ENCODE results near the gene NCOA1.

The NCOA1 gene

DNA sequence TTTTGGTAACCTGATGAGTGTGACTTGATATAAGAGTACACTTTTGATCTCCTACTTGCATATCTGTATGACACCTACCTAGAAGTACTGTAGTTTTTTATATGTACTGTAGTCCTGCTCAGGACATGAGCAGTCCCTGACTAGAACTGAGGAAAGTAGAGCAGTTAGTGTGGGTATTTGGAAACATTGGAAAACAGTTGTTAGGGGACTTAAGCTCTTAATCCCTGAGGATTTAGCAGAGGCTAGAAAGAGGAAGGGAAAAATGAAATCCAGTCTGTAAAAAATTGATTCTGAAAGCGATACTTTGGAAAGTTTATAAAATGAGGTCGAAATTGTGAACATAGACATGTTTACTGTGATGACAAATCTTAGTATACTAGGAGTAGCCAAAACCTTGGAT lies 125.6 kb downstream of the NCOA1 start:
- H3K4me3 ChIP-seq (ENCODE audit: low read depth, low read length): no peak overlapping the region
- DNase-seq (ENCODE audit: low read depth): no peak
- TF ChIP-seq, protein P1, sequence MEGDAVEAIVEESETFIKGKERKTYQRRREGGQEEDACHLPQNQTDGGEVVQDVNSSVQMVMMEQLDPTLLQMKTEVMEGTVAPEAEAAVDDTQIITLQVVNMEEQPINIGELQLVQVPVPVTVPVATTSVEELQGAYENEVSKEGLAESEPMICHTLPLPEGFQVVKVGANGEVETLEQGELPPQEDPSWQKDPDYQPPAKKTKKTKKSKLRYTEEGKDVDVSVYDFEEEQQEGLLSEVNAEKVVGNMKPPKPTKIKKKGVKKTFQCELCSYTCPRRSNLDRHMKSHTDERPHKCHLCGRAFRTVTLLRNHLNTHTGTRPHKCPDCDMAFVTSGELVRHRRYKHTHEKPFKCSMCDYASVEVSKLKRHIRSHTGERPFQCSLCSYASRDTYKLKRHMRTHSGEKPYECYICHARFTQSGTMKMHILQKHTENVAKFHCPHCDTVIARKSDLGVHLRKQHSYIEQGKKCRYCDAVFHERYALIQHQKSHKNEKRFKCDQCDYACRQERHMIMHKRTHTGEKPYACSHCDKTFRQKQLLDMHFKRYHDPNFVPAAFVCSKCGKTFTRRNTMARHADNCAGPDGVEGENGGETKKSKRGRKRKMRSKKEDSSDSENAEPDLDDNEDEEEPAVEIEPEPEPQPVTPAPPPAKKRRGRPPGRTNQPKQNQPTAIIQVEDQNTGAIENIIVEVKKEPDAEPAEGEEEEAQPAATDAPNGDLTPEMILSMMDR (conservative IDR thresholded peaks at IDR 0.05; ENCODE audit: low read depth, low read length): no peak

DNA sequence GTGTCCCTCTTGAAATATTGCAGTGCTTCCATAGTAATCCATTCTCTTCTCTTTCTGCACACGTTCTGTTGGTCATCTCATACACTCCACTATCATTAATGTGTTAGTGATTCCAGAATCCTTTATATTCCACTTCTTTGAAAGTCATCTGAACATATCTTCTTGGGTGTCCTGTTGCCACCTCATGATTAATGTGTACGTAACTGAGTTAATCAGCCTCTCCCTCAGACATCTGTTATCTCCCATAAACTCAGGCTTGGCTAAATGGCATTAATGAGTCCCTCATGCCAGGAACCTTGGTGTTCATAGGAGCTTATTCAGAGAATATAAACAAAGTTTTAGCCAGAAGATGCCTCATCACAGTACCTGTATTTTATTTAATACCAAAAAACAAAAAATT lies 126.4 kb downstream of the NCOA1 start:
- H3K4me3 ChIP-seq (ENCODE audit: low read depth, low read length): no peak overlapping the region
- no peak for DNase-seq (ENCODE audit: low read depth)
- TF ChIP-seq, protein P1 (conservative IDR thresholded peaks at IDR 0.05; ENCODE audit: low read depth, low read length): no peak

DNA sequence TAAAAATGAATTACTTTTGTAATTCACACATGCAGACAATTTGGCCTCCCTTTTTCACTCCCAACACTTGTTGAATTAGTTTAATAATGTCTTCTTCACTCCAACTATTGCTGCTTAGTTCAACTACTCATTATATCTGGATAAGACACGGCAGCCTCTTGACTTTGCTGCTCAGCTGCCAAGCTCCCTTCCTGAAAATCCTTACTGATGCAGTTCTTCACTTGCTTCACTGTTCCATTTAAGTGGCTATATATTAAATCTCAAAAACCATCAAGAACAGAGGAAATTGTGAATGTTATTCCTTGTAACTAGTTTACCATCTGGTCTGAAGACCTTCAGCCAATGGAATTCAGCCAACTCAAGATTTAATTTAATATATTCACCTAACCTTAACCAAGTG lies 127.1 kb downstream of the NCOA1 start:
- H3K4me3 ChIP-seq (ENCODE audit: low read depth, low read length): no peak overlapping the region
- DNase-seq (ENCODE audit: low read depth): no peak
- TF ChIP-seq, protein P1 (conservative IDR thresholded peaks at IDR 0.05; ENCODE audit: low read depth, low read length): no peak

DNA sequence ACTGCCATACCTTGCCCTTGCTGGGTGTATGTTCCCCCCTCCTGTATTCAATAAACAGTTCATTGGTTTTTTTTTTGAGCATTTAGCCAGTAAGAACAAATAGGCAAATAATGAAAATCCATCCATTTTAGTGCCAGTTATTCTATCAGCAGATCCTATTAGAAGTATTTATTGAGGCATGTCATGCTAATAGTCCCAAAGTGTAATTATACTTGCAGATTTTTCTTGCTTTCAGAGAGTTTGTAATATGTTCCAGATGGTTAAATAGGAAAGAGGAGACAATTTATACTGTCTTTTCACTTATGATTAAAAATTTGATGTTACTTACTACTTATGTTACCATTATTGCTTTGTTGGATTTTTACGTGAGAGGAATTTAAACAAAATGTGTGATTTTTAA lies 127.6 kb downstream of the NCOA1 start:
- TF ChIP-seq, protein P1 (conservative IDR thresholded peaks at IDR 0.05; ENCODE audit: low read depth, low read length): no peak
- H3K4me3 ChIP-seq (ENCODE audit: low read depth, low read length): no peak overlapping the region
- DNase-seq (ENCODE audit: low read depth): no peak

DNA sequence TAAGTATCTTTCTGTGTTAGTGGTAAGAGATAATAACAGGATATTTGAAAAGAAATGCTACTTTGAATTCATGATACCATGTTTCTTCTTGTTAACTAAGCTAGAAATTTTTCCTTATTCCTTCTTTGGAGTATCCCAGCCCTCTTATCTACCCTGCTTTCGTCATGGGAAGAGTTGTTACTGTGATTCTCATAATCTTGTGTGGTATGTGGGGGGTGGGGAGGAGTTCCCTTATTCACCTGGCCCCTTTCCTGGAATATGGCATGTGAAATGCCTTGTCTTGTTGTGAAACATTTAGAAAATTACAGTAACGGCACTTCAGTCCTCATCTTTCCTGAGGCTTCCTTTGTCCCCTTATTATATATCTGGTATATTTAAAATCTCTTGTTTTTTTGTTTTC lies 129.9 kb downstream of the NCOA1 start:
- no peak for DNase-seq (ENCODE audit: low read depth)
- no peak overlapping the region for H3K4me3 ChIP-seq (ENCODE audit: low read depth, low read length)
- TF ChIP-seq, protein P1 (conservative IDR thresholded peaks at IDR 0.05; ENCODE audit: low read depth, low read length): no peak

DNA sequence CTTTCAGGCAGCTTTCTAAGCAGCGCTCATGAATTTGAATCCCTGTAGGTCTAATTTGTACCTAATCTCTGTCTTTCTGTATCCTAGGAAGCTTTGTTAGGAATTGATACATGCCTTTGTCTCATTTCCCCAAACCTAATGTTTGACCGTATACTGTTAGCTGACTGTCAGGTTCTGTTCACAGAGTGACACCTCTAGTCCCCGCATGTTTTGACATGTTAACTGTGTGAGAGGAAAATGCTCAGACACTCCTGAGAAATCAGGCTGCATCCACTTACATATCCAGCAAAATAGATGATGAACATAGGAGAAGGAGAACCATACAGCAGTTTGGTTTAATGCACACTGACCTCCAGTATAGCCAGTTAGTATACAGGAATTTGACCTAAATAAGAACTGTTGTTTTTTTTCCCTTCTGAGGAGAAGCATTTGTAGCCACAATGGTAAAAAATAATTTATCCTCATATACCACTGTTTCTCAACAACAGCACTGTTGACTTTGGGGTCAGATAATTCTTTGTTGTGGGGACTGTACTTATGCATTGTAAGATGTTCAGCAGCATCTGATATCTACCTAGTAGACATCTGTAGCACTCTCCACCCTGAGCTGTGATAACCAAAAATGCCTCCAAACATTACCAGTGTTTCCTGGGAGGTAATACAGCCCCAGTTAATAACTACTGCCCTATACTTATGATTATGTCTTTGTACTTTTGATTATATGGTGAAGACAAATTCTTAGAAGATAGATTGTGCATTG lies 130.9 kb downstream of the NCOA1 start:
- TF ChIP-seq, protein P1 (conservative IDR thresholded peaks at IDR 0.05; ENCODE audit: low read depth, low read length): no peak
- H3K4me3 ChIP-seq (ENCODE audit: low read depth, low read length): no peak overlapping the region
- no peak for DNase-seq (ENCODE audit: low read depth)

DNA sequence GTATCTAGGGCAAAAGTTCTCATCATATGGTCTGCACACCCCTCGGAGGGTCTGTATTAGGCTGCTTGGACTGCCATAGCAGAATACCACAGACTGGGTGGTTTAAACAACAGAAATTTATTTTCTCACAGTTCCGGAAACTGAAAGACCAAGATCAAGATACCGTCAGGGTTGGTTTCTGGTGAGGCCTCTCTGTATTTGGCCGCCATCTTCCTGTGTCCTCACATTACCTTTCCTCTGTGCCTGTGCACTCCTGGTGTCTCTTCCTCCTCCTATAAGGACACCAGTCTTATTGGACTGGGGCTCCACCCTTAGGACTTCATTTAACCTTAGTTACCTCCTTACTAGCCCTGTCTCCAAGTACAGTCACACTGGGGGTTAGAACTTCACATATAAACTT lies 132.5 kb downstream of the NCOA1 start:
- DNase-seq (ENCODE audit: low read depth): no peak

More for the DNA sequence above, 132.5 kb downstream of the NCOA1 start:
- H3K4me3 ChIP-seq (ENCODE audit: low read depth, low read length): no peak overlapping the region
- TF ChIP-seq, protein P1 (conservative IDR thresholded peaks at IDR 0.05; ENCODE audit: low read depth, low read length): no peak
